RCC 7860 (cell line): Measurements from ENCODE around the gene CYP46A1.

ENCODE experiments used
- DNase-seq: peaks from one replicate; pipeline ENCODE4 v3.0.0-alpha.2; 2015; ENCODE audit warnings: low spot score
- FAIRE-seq: peaks from 2 replicates; lab custom pipeline; 2012; peaks lifted over from hg19 to GRCh38; lab: Jason Lieb, UNC

CYP46A1 gene

DNA sequence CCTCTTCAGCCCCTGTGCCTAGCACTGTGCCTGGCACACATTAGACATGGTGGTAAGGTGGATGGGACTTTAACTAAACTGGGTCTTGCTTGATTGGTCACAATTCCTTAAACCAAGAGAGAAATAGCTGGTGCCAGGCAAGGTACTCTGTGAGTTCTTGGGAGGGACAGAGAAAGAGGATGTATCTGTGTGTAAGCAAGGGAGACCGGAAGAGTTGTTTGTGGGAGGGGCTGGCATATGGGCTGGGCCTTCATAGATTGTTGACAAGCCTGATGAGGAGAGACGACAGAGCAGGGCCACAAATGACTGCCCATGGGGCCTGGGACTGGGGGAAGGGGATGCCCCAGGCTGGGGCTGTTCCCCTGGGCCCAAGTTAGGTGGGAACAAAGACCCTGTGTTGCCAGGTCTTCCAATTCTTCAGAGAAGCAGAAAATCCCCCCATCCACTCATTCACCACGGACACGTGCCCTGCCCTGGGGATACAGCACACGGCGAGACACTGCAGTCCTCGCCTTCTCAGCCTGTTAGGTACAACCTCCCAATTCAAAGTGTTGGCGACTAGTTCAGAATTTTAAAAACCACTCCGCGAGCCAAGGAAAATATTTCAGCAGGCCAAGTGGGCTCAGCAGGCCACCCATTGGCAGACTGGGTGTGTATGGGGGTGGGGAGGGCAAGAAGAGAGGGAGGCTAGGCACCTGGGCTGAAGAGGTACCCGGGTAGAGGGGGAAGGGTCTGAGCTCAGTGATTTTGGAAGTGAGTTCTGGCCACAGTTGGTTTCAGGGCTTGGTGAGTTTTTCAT lies 11.4 kb upstream of the CYP46A1 start:
- FAIRE-seq (no peak), DNase-seq (no peak)

DNA sequence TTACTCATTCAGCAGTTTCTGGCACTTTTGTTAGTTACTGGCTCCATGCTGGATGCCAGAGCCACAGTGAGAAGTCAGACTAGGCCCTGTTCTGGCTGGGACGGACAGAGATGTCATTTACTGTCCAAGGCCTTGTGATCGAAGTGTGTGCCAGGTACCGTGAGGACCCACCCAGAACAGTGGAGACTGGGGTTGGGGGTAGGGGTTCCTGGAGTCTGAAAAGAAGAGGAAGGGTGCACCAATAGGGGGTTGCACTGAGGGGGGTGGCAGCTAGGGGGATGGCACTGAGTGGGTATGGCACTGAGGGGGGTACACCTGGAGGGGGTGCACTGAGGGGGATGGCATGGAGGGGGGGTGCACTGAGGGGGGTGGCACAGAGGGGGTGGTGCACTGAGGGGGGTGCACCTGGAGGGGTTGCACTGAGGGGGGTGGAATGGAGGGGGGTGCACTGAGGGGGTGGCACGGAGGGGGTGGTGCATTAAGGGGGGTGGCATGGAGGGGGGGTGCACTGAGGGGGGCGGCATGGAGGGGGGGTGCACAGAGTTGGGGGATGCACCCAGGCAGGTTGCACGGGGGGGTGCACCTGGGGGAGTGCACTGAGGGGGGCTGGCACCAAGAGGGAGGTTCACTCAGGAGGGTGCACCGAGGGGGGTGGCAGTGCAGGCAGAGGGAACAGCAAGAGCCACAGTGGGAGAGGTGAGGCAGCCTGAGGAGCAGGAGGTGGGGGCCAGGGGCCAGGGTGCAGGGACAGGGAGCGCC lies 10.6 kb upstream of the CYP46A1 start:
- no peak for FAIRE-seq

DNA sequence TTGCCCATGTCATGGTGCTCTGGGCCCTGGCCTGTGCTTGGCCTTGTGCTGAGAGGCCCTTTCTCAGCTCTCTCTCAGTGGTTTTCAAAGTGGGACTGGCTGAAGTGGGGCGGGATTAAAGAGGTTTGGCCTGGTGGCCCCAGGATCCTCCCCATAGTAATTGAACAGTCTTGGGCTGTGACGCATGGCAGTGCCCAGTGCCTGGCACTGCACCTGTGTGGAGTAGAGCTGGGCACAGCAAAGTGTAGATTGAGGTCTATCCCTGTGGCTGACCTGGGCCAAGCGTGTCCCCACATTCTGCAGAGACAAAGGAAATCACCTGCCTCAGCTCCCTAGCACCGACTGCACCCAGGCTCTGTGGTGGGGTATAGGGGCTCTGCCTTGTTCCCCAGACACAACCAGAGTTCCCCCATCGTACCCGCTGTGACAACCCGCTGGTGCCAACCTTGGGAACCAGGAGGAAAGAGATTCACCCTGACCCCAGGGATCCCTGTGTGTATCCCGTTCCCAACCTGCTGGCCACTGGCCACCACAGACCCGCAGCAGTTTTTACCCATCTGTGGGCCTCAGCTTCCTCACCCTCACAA lies 9.9 kb upstream of the CYP46A1 start:
- DNase-seq (no peak), FAIRE-seq (no peak)

More for the DNA sequence above, 10.6 kb upstream of the CYP46A1 start:
- no peak for DNase-seq

DNA sequence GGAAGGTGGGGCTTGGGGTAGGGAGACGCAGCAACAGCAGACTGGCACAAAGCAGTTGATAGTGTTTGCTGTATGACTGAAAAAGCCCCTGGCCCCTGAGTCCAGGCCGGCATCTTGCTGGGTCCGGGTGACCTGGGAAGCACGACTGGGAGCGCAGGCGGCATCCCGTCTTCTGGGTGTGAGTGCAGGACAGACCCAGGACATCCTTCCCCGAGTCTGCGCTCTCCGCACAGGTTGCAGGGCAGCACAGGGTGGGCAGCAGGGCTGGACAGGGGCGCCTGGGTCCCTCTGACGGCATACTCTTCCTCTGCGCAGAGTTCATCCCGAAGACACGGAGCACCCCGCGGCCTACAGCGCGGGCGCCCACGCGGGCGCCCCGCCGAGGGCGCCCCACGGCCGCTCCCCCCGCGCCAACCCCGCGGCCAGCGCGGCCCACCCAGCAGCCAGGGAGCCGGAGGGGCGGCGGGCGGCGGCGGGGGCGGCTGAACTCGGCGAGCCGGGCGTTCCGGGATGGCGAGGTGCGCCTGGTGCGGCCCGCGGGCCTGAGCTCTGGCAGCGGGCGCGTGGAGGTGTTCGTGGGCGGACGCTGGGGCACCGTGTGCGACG lies 9.2 kb upstream of the CYP46A1 start:
- FAIRE-seq (no peak), DNase-seq (no peak)

DNA sequence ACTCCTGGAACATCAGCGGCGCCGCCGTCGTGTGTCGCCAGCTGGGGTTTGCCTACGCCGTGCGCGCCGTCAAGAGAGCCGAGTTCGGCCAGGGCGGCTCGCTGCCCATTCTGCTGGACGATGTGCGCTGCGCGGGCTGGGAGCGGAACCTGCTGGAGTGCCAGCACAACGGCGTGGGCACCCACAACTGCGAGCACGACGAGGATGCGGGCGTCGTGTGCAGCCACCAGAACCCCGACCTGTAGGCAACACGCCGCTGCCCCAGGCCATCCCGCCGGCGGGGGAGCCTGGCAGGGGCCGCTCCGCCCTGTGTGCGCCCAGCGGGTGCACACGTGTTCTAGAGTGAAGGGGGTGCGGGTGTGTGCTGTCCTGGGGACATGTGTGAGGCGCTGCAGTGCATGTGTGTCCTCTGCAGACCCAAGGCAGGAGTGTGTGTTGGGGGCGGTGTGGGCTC lies 8.7 kb upstream of the CYP46A1 start:
- no peak for DNase-seq
- FAIRE-seq = no peak

DNA sequence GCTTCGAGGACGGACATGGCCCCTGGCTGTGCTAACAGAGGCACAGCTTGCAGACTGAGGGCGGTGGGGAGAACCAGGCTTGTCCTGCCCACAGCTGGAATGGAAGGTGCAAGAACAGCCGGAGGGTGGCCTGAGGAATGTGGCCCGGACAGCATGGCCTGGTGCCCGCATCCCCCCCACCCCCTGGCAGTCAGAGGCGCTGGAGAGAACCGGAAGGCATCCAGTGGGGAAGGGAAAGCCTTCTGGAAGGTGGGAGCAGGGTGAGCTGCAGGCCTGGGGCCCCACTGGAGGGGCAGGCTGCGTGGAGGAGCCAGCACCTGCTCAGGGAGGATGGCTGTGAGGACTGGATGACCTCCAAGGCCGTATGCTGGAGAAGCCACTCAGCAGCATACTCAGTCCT lies 8.1 kb upstream of the CYP46A1 start:
- FAIRE-seq (no peak), DNase-seq (no peak)

DNA sequence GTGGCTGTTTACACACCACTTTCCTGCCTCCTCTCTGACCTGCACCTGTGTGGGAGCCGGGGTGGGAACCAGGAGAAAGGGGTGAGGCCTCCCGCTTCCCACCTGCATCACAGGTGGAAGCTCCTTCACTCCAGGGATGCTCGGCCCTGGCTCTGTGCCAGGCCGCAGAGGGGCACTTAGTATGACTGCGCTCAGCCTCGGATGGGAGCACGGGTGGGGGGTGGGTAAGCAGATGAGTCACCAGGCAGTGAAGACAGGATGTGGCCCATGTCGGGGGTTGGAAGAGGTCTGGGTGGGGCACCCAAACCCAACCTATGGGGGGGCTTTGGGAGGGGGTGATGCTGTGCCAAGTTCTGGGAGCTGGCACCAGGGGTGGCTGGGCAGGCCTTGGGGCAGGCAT lies 7.4 kb upstream of the CYP46A1 start:
- no peak for DNase-seq
- FAIRE-seq = no peak

DNA sequence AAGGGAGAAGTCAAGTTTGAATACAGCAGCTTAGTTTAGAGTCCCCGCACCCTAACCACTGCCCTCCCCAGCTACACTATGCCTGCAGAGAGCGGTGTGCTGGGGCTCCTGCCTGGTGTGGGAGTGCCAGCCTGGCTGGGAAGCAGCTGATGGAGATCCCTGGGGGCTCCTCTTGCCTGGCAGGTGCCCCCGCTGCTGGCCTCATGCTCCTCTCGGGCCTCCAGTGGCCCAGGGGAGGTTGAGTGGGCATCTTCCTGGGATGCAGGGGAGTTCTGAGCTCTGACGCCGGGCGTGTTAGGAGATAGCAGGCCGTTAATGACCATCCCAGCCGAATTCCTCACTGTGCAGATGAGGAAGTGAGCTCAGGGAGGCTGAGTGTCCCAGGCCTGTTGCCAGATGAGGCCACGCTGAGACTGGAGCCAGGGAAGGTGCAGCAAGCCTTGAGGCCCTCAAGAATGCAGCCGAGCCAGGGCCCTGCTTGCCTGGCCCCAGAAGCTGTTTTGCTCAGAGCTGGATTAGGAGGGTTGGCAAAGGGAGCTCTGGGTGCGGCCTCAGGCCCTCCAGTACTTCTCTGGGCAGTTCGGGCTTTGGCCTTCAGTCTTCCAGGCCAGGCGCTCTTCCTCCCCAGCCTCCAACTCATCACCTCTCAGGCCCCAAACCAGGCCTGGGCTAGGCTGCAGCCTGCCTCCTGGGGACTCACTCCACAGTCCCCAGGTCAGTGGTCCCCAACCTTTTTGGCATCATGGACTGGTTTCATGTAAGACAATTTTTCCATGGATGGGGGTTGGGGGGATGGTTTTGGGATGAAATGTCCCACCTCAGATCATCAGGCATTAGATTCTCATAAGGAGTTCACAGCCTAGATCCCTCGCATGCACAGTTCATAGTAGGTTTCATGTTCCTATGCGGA lies 6.6 kb upstream of the CYP46A1 start:
- no peak for FAIRE-seq
- DNase-seq = no peak

DNA sequence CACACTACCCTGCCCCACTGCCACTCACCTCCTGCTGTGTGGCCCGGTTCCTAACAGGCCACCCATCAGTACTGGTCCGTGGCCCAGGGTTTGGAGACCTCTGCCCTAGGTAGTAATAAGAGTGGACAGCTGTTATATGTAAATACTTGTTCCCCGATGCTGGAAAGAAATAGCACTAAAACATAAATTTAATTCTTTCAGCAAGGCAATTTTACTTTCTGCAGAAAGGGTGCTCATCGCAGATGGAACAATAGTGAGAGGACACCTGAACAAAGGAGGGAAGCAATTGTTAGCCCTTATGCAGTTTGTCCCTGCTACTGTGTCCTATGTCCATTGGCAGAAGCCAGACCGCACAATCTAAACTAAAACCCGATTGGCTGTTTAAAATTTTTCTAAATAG lies 5.9 kb upstream of the CYP46A1 start:
- no peak for FAIRE-seq
- DNase-seq = no peak

DNA sequence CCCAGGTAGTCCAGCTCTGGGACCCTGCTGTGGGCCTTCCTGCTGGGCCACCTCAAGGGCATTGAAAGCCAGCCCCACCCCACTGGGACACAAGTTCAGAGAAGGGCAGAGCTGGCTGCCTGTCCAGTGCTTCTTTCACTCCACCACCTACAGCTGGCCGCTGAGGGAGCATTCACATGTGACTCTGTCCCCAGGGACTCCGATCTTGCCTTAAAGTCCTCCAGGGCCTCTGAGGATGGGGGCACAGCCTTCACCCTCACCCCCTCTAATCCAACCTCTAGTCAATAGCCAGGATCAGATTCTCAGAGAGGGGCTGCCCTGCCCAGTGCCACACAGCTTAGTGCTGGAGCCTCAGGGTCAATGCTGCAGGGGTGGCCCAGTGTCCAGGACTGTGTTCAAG lies 5.0 kb upstream of the CYP46A1 start:
- FAIRE-seq = no peak
- no peak for DNase-seq

DNA sequence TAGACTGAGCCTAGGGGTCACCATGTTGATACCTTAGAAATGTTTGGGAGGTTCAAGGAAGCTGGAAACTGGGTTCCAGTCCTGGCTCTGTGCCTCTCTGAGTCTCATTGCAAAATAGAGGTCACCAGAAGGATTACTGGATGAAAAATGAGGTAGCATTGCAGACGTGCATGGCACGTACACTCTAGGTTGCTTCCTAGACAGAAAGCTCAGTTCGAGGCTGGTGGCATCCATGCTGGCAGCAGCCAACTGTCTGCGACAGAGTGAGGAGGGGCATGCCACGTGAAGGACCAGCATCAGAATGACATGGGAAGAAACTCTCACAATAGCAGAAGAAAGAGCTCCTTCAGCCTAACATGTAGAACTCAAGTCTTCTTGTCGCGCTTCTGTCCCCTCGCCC lies 4.6 kb upstream of the CYP46A1 start:
- no peak for FAIRE-seq
- DNase-seq = no peak

DNA sequence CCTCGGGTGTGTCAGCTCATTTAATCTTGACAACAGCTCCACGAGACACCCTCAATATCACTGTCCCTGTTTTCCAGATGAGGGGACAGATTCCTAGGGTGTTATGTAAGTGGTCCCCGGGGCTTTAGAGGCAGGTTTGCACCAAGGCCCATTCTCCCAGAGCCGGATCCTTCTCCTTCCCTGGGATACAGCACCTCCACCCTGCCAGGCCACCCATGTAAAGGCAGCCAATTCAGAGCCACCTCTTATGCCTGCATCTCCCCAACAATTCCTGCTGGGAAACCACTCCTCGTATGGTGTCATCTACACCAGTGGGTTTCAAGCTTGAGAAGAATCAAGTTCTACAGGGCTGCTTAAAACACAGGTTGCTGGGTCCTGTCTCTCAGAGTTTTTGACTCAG lies 4.1 kb upstream of the CYP46A1 start:
- DNase-seq (no peak), FAIRE-seq (no peak)

DNA sequence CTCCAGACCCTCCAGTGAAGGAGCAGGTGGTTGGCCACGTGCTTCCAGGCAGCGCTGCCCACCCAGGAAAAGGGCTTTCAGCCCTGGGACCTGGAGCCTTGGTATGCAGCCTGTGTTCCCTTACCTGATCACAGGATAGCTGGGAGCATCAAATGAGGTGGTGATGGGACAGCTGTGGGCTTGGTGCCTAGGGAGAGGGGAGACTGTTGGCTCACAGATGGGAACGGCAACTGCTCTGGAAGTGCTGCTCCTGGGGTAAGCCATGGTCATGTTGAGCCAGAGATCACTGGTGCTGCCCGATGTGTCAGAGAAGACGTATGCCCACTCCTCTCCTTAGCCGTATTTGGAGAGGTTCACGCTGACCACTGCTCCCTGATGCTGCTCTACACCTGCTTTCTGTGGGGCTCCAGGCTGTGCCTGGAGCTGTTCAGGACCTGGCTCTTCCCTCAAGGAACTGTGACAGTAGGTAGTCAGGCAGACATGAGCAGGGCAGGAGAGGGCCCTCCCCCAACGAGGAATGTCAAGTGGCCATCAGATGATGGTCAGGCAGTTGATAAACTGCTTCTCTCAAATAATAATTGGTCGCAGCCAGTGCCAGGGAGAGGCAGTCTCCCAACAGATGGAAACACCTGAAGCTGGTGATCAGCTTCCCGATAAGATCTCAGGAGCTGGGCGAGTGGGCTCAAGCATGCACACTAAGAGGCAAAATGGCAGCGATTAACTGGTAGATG lies 2.8 kb upstream of the CYP46A1 start:
- FAIRE-seq (no peak), DNase-seq (no peak)

DNA sequence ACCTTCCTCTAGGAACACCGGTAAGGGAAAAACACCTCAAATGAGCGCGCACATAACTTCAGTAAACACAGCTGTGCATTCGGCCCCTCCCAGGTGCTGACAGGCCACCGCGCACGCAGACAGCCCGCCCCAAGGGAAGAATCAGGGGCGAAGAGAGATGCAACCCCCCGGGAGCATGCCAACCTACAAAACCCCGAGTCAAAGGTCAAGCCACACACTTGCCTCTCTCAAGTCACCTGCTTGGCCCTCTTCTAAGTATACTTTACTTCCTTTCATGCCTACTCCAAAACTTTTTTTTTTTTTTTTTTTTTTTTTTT lies 2.3 kb upstream of the CYP46A1 start:
- no peak for DNase-seq
- FAIRE-seq = no peak

DNA sequence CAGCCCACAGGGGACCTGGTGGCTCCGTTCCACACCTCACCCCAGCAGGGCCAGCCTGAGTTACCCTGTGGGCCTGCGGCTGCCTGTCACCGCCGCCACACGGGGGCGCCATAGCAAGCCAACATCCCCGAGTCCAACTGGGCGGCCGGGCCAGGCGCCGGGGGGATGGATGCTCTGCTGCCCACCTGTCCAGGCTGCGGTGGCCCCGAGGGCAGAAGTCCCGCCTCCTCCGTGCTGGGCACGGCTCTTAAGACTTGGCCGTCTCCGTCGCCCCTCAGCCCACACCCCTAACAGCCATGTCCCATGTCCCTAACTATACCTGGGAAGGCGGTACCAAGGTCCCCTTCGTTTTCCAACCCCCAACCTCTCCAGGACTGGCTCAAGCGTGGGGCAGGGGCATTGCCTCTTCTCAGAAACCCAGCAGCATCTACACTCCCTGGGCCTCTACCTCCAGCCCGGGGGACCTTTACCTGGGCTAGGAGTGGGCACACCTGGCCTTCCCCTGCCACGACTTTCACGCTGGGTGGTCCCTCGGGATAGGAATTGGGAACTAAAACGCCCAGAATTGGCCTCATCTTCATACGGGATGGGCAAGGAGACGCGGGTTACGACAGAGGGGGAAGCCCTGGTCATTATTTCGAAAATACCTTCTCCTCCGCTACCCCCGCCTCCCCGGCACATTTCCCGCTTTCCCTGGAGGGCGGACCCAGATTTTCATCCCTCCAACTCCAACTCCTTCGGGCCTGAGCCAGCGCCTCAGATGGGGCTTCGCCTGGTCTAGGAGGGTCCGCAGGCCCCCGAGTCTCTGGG lies 1.1 kb upstream of the CYP46A1 start:
- FAIRE-seq = no peak
- peak; percentile 38 for DNase-seq

DNA sequence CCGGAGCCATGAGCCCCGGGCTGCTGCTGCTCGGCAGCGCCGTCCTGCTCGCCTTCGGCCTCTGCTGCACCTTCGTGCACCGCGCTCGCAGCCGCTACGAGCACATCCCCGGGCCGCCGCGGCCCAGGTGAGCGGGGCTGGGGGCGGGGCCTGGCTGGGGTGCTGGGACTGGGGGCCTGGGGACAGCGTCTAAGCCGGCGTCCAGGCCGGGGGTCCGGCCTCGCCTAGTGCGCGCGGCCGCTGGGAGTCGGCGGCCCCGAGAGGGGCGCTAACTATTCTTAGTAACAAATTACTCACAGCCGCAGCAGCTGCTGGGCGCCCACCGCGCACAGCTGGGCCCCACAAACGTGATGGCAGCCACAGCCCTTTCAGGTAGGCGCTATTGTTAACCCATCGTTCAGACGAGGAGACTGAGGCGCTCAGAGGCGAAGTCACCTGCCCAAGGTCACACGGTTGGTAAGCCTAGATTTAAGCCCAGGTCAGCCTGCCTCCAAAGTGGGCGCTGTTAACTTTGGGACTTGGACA lies 374 bp downstream of the CYP46A1 start:
- FAIRE-seq (no peak), DNase-seq (no peak)

DNA sequence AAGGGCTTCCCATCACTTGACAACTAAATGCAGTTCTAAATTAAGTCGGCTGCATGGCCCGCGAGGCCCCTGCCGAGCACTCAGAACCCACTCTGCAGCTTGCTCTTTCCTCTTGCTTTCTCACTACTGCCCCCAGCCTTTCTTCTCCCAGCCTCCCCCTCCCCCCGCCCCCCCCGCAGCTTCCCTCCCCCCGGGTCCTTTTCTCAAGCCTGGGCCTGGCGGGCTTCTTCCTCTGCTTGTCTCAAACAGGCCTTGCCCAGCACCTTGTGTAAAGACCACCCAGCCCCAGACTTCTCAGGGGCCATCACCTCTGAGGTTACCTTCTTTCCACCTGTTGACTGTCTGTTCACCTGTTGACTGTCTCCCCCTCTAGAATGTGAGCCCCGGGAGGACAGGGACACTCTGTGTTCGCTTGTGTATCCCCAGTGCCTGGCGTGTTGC lies 1.1 kb downstream of the CYP46A1 start:
- DNase-seq (no peak), FAIRE-seq (no peak)

DNA sequence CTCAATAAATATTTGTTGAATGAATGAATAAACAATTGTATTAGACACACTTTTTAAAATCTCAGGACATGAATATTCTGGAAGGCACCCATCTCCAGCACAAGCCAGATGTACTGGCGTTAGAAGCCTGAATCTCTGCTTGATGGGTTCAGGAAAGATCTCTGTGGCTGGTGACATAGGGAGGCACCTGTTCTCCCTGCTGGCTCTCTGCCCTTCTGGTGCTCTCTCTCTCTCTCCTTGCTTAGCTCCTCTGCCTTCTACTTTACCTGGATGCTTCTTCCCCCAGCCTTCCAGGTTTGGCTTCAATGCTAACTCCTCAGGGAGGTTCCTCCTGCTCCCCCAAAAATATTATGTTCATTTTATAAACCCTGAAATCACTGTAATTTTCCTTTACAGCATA lies 1.5 kb downstream of the CYP46A1 start:
- DNase-seq (no peak), FAIRE-seq (no peak)
